Measurements from ENCODE around the gene SFI1. TPM values are rescaled to one million over a fixed set of nuclear protein-coding genes. Genes with fewer than 3 reads are reported as not detected.
"Not testable (repeated sequence)": the region's sequence is repeated elsewhere in the genome, so short reads cannot be mapped to it uniquely, and the experiment has no call there.

Gene SFI1
- total RNA-seq (ENCODE audit: insufficient read depth, low replicate concordance), result 22.1 TPM

- DNase-seq (ENCODE audit: low spot score), result peak; percentile 97
These were observed at the start of gene SFI1 for GRCh38 chr22:31496007-31496734. SFI1 (plus strand) TSS chr22:31496536; CDS start chr22:31508285, 11,749 bp downstream.

GRCh38 chr22:31446767-31447166, 49.6 kb upstream of the SFI1 start:
- no peak for DNase-seq (ENCODE audit: low spot score)

GRCh38 chr22:31447337-31447736, 49.0 kb upstream of the SFI1 start:
- no peak for DNase-seq (ENCODE audit: low spot score)

- no peak for DNase-seq (ENCODE audit: low spot score)
These were observed 48.0 kb upstream of the SFI1 start for GRCh38 chr22:31448382-31448781.

GRCh38 chr22:31449506-31449905, 46.8 kb upstream of the SFI1 start:
- no peak for DNase-seq (ENCODE audit: low spot score)

GRCh38 chr22:31451709-31452571, 44.4 kb upstream of the SFI1 start:
- DNase-seq (ENCODE audit: low spot score), result peak; percentile 28

- DNase-seq (ENCODE audit: low spot score), result no peak
These were observed 34.6 kb upstream of the SFI1 start for GRCh38 chr22:31461699-31462098.

- no peak for DNase-seq (ENCODE audit: low spot score)
These were observed 31.0 kb upstream of the SFI1 start for GRCh38 chr22:31465307-31465706.

- DNase-seq (ENCODE audit: low spot score), result peak; percentile 19
These were observed 21.6 kb upstream of the SFI1 start for GRCh38 chr22:31474743-31475142.

GRCh38 chr22:31475800-31476199, 20.5 kb upstream of the SFI1 start:
- DNase-seq (ENCODE audit: low spot score), result no peak

GRCh38 chr22:31477329-31477728, 19.0 kb upstream of the SFI1 start:
- DNase-seq (ENCODE audit: low spot score), result no peak

- DNase-seq (ENCODE audit: low spot score), result no peak
These were observed 15.2 kb upstream of the SFI1 start for GRCh38 chr22:31481129-31481528.

- not testable (repeated sequence) for DNase-seq (ENCODE audit: low spot score)
These were observed 13.9 kb upstream of the SFI1 start for GRCh38 chr22:31482470-31482869.

GRCh38 chr22:31486369-31486768, 10.0 kb upstream of the SFI1 start:
- not testable (repeated sequence) for DNase-seq (ENCODE audit: low spot score)

GRCh38 chr22:31486951-31487350, 9.4 kb upstream of the SFI1 start:
- DNase-seq (ENCODE audit: low spot score), result no peak

GRCh38 chr22:31488346-31488883, 7.9 kb upstream of the SFI1 start:
- DNase-seq (ENCODE audit: low spot score), result no peak

GRCh38 chr22:31488988-31489617, 7.2 kb upstream of the SFI1 start:
- DNase-seq (ENCODE audit: low spot score), result peak; percentile 31

- peak; percentile 89 for DNase-seq (ENCODE audit: low spot score)
These were observed 6.5 kb upstream of the SFI1 start, which contains the start of gene EIF4ENIF1 for GRCh38 chr22:31489632-31490495. EIF4ENIF1 (minus strand) TSS chr22:31489842; CDS start chr22:31488718, 1,124 bp downstream.

- DNase-seq (ENCODE audit: low spot score), result peak; percentile 78
These were observed 5.8 kb upstream of the SFI1 start for GRCh38 chr22:31490496-31490925.

- DNase-seq (ENCODE audit: low spot score), result no peak
These were observed 4.9 kb upstream of the SFI1 start for GRCh38 chr22:31491218-31491962.

All from umbilical cord (tissue), 2 donors.